GM18861 (cell line): ENCODE measurements around the gene KRT80.

Experiments
- ATAC-seq: cut with Tn5 transposase; IDR thresholded peaks from one replicate; pipeline ENCODE4 v1.9.1; 2021; ENCODE audit not compliant: unreplicated experiment

The KRT80 gene

GRCh38 chr12:52229836-52230343 lies 38.1 kb upstream of the KRT80 start:
- ATAC-seq: no peak

GRCh38 chr12:52228931-52229330 lies 37.1 kb upstream of the KRT80 start:
- ATAC-seq: no peak

- ATAC-seq: no peak
Observed at GRCh38 chr12:52228366-52228765, 36.6 kb upstream of the KRT80 start.

GRCh38 chr12:52227606-52228166 lies 35.9 kb upstream of the KRT80 start:
- no peak for ATAC-seq

GRCh38 chr12:52226446-52226845 lies 34.6 kb upstream of the KRT80 start:
- ATAC-seq: no peak

GRCh38 chr12:52225752-52226151 lies 33.9 kb upstream of the KRT80 start:
- no peak for ATAC-seq

GRCh38 chr12:52224151-52224550 lies 32.3 kb upstream of the KRT80 start:
- no peak for ATAC-seq

GRCh38 chr12:52223406-52224039 lies 31.7 kb upstream of the KRT80 start:
- no peak for ATAC-seq

- ATAC-seq: no peak
Observed at GRCh38 chr12:52222692-52223091, 30.9 kb upstream of the KRT80 start.

GRCh38 chr12:52221912-52222457 lies 30.2 kb upstream of the KRT80 start:
- no peak for ATAC-seq

- no peak for ATAC-seq
Observed at GRCh38 chr12:52221070-52221781, 29.4 kb upstream of the KRT80 start.

GRCh38 chr12:52220477-52220876 lies 28.7 kb upstream of the KRT80 start:
- no peak for ATAC-seq

- no peak for ATAC-seq
Observed at GRCh38 chr12:52218001-52218400, 26.2 kb upstream of the KRT80 start.

GRCh38 chr12:52217223-52217622 lies 25.4 kb upstream of the KRT80 start:
- no peak for ATAC-seq

GRCh38 chr12:52216807-52217206 lies 25.0 kb upstream of the KRT80 start:
- no peak for ATAC-seq

- ATAC-seq: no peak
Observed at GRCh38 chr12:52216100-52216499, 24.3 kb upstream of the KRT80 start.

- ATAC-seq: no peak
Observed at GRCh38 chr12:52215587-52216031, 23.8 kb upstream of the KRT80 start.

- no peak for ATAC-seq
Observed at GRCh38 chr12:52214421-52214802, 22.6 kb upstream of the KRT80 start.

GRCh38 chr12:52213564-52214420 lies 22.0 kb upstream of the KRT80 start:
- ATAC-seq: peak; percentile 52

- ATAC-seq: no peak
Observed at GRCh38 chr12:52212701-52213563, 21.1 kb upstream of the KRT80 start.
